Gastroesophageal sphincter (tissue), 3 donors: ENCODE measurements around the gene FHOD3.
A peak's percentile ranks its signal among the peaks of the same experiment; 100 is the strongest.

Experiments used
- CTCF ChIP-seq, 4 experiments: fragments of 200-600 bp in 2 of 4; fragments of 450-650 bp in 2 of 4; sonication (generic) in 1 of 4; IDR thresholded peaks; one replicate each; pipeline ENCODE4 v1.5.1; 2017 to 2019; ENCODE audit warnings: antibody characterized with exemption in 4 of 4, mild to moderate bottlenecking in 2 of 4, moderate library complexity in 2 of 4
- POLR2A ChIP-seq, 2 donors: fragments of 450-650 bp; IDR thresholded peaks; one replicate each; pipeline ENCODE4 v1.6.1; 2017; ENCODE audit warnings: antibody characterized with exemption in 2 of 2, mild to moderate bottlenecking in 2 of 2, moderate library complexity in 1 of 2

- TF ChIP-seq CTCF (IDR thresholded peaks at IDR 0.05) (peak in 1 of 4 experiments; percentile 7), POLR2A (IDR thresholded peaks at IDR 0.05) (no peak)
These were observed 455.7 kb downstream of the FHOD3 start for GRCh38 chr18:36752929-36753865.
